Measurements from ENCODE around the gene NASP.

The NASP gene

DNA sequence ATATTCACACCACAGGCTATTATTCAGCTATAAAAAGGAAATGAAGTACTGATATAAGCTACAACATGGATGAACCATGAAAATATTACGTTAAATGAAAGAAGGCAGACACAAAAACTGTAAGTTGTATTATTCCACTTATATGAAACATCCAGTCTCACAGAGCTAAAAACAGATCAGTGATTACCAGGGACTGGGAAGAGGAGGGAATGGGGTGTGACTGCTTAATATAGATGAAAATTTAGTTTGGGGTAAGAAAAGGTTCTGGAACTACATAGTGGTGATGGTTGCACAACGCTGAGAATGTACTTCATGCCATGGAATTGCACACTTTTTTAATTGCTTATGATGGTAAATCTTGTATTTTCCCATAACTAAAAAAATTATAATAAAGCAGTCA, 83.0 kb downstream of the NASP start:
- no peak overlapping the region for H3K4me3 ChIP-seq (ENCODE audit: low read depth, low read length)
- TF ChIP-seq, protein P1, sequence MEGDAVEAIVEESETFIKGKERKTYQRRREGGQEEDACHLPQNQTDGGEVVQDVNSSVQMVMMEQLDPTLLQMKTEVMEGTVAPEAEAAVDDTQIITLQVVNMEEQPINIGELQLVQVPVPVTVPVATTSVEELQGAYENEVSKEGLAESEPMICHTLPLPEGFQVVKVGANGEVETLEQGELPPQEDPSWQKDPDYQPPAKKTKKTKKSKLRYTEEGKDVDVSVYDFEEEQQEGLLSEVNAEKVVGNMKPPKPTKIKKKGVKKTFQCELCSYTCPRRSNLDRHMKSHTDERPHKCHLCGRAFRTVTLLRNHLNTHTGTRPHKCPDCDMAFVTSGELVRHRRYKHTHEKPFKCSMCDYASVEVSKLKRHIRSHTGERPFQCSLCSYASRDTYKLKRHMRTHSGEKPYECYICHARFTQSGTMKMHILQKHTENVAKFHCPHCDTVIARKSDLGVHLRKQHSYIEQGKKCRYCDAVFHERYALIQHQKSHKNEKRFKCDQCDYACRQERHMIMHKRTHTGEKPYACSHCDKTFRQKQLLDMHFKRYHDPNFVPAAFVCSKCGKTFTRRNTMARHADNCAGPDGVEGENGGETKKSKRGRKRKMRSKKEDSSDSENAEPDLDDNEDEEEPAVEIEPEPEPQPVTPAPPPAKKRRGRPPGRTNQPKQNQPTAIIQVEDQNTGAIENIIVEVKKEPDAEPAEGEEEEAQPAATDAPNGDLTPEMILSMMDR (IDR thresholded peaks at IDR 0.05; ENCODE audit: borderline replicate concordance, insufficient read depth, low read depth, low read length): no peak

- H3K4me3 ChIP-seq (ENCODE audit: low read depth, low read length): no peak overlapping the region
- TF ChIP-seq, protein P1 (IDR thresholded peaks at IDR 0.05; ENCODE audit: borderline replicate concordance, insufficient read depth, low read depth, low read length): no peak
Measured at GRCh38 chr1:45667321-45668111, 83.7 kb downstream of the NASP start.
